ENCODE results near the gene CFI.
"Not testable (repeated sequence)": the region's sequence is repeated elsewhere in the genome, so short reads cannot be mapped to it uniquely, and the experiment has no call there.

CFI gene

DNA sequence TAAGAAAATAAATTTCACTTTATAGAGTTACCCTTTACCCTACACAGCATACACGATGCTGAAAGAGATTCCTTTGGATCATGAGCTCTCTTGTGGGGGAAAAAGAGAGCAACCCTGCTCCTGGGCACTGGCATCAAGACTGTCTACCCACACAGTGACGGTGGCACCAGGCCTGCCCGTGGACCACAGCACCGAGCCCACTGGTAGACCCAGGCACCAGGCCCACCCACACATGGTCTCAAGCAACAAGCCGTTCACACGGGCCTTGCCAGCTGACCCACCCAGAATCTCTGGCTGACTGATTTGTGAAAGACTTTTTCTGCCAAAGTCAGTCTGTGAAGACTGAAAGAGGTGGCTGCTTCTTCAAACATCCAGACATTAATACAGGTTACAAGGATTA, 6.7 kb downstream of the CFI start:
- DNase-seq: no peak

DNA sequence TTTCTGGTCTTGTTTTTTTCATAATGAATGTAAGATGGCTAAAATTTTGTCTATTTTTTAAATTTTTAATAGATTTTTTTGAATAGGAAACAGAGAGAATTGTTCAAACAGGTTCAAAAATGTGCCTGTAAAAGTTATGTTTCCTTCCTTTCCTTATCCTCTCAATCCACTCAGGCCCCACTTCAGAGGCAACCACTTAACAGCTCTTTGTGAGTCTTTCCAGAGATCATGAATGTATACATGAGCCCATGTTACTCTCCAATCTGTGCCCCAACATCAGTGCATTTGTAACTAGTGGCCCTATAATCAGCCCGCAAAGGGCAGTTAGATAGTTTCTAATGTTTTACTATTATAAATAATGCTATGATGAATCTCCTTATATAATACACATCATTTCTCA, 14.0 kb downstream of the CFI start:
- no peak for DNase-seq

DNA sequence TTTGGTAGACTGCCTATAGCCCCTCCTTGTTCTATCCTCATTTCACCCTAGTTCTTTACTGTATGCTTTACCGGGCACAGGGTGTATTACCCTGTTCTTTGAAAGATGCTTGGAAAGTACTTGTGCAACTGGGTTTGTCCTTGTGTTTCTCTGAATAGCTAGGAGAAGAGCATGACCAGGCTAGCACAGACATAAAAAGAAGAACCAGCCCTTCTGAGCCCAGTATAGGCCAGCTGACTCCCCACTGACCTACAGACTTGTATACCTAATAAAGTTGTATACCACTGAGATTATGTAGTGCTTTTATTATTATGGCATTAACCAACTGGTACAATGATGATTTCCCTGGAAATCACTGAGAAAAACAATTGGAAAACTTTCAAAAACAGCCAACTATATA, 15.0 kb downstream of the CFI start:
- DNase-seq: no peak

DNA sequence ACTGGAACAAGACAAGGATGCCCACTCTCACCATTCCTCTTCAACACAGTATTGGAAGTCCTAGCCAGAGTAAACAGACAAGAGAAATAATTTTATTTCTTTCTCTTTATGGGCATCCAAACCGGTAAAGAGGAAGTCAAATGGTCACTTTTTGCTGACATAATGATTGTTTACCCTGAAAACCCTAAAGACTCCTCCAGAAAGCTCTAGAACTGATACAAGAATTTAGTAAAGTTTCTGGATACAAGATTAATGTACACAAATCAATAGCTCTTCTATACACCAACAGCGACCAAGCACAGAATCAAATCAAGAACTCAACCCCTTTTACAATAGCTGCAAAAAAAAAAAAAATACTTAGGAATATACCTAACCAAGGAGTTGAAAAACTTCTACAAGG, 19.7 kb downstream of the CFI start:
- not testable (repeated sequence) for DNase-seq

DNA sequence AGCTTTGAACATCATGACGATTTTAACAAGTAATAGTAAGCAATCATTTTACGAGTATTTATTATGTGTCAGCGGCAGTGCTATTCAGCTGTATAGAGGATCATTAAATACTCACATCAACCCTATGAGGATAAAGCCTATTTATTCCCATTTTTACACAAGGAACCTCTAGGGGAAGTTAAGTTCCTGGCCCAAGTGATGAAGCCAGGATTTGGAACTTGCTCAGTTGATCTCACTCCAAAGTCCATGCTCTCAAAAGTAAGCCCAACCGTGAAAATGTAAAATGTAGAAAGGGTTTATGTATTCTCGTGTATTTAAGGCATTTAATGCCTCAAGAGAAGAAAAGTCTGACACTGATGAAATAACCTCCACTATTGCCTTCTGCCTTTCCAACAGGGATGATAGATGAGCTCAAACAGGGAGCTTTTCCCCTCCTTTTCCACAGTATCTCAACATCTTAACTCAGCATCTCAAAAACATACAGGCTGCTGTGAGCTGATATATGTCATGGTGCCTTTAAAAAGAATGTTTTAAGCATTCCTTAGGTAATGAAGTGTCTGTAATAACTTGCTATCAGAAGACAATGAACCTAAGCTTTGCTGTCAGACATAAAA, 36.9 kb downstream of the CFI start:
- DNase-seq: no peak

DNA sequence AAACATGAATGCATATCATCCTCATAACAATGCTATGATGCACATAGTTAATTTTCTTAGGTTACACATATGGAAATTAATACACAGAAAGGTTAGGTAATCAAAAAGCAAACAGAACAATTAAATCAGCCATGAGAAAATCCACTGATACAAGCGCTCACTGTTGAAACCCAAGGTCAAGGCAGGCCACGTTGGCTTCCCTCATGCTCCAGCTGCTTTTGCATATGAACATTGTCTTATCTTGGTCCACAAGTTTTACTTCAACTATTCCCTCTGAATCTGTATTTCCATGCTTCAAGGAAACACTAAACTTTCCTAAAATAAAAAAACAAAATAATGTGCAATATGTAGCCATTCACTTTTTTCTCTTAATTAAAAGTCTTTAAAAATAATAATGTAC, 37.4 kb downstream of the CFI start:
- no peak for DNase-seq

DNA sequence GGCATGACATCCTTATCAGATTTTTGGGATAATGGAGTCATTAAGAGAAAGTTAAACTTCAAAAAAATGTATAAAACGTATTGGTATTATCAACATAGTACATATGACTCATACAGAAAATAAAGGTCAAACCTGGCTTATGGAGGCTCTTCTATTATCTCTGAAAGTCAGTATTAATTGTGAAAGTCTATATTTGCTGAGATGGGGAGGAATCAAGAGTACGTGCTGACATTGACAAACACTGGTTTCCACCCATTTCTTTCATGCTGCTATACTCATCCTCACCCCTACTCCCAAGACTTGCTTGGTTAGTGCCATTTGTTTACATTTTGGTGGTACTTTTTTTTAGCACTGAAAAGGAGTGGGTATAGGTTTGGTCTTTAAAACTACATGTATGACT, 41.1 kb downstream of the CFI start:
- no peak for DNase-seq

DNA sequence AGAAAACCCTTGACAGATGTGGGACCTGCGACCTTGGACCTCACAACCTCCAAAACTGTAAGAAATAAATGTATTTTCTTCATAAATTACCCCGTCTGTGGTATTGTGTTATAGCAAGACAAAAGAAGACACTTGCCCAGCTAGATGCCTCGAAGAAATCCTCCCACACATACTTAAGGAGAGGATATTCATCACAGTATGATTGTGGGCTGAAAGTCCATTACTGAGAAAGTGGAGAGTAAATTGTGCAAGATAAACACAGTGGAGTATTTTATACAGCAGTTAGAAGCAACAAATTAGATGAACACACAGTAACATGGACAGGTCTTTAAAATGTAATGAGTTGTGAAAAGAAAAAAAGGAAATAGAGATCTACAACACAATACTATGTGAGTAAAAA, 46.1 kb downstream of the CFI start:
- no peak for DNase-seq

DNA sequence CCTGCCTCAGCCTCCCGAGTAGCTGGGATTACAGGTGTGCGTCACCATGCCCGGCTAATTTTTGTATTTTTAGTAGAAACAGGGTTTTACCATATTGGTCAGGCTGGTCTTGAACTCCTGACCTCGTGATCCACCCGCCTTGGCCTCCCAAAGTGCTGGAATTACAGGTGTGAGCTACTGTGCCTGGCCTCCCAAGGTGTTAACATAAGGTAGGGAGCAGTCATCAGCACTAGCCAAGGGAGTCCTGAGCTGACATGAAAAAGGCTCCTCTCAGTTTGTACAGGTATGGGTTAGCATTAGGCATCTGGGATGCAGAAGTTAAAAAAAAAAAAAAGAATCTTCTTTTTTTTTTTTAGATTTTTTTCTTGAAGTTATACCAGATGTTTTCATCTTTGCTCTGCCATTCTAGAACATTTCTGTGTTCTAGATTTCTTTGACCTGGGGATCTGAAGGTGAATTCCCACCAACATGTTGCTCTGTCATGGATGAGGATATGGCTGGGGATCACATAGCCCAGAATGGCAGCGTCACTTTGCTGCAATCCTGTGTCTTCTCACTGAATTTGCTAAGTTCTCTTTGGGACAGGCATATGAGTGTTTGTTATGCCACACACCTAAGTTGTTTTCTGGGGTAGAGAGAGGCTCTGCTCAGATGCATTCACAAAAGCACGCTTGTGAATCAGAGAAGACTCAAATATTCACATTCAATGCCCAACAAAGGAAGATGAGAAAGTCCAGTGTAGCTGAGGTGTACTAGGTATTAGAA, 47.5 kb downstream of the CFI start:
- no peak for DNase-seq

DNA sequence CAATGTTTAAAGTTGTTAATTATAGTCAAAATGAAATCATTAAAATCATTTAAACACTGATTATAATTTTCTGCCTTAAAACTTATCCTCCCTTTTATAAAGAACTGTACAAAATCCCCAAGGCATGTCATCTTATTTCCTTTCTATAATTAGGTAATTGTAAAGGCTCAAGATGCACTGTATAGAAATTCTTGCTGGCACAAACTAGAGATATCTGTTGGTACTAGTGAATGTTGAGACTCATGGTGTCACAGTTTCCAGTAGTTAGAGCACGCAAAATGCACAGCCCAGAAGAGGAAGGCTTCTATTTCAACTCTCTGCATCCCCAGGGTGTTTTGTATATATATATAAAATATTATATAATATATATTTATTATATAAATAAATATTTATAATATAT, 49.3 kb downstream of the CFI start:
- no peak for DNase-seq

DNA sequence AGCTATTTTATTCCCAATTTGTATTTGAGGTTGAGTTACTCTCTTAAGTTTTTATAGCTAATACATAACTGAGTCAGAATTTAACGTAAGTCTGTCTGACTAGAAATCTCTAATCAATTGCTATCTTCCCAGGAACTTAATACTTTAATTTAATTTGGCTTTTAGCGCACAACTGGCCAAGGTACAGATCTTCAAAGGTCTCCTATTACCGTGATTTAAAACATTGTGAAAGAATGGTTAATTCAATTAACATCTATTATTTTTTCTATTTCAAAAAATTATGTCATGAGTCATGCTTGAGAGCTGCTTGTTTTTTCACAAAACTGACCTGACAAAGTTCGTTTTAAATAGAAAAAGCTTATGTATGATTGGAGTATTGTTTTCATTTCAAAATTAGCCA, 49.9 kb downstream of the CFI start:
- DNase-seq: no peak

DNA sequence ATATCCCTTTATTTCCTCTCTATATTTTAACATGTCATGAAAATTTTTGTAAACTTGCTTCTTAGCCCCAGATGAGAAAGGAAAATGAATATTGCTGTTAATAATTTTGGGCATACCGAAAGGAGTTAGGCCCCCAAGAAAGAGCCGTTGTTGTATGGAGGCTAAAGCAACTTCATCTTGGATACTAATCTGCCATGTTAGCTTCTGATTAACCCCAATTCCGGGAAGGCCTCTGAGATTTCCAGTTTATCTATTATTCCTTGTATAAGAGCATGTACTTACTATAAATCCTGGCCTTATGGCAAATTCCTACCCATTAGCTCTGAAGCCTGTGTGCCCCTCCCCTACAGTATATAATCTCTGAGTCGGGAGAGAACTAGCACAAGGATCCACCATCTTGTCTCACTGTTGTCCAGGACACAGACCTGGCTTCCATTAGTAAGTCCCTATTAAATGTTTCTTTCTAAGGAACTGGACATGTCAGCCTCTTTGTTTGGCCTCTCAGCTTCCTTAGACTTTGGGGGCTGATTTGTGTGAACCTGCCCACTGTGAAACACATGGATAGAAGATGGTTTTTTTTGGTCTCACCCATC, 51.1 kb downstream of the CFI start:
- no peak for DNase-seq

DNA sequence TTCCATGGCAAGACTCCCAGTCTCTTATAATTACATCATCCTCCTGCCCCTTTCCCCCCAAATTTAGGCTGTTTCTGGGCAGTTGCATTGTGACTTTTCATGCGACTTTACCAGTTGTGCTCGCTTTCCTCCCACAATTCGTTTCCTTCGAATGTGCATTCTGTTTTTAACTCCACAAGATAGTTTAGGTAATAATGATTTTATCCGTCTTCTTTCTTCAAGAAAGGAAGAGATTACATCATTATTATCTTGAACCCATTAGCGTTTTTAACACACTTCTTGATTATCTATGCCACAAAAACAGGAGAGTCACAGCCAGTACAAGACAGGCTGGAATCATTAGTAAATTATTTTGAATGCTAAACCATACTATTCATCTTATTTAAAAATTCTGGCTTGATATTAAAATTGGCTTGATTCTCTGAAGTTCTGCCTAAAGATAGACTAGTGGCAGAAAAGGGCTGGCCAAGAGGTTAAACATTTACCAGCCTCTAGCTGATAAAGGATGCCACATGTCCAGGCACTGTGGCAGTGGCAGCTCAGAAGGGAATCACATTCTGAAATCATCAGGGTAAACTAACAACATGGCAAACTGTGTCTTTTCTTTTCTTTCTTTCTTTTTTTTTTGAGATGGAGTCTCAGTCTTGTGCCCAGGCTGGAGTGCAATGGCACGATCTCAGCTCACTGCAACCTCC, 52.3 kb downstream of the CFI start:
- no peak for DNase-seq

DNA sequence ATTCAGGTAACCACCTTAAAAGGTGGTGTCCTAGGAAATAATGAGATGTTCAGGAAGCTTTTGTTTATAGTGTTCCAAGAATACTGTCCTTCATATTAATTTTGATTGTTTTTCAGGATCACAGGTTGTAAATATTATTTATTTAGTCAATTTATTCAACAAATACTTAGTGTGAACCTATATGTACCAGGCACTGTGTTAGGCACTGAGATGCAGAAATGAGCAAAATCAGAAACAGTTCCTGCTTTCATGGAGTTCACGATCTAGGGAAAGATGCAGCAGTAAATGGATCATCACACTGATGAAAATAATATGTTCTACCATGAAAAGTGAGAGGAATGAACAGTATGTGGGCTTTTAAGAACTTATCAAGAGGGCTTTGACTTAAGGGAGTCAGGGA, 53.7 kb downstream of the CFI start:
- no peak for DNase-seq

DNA sequence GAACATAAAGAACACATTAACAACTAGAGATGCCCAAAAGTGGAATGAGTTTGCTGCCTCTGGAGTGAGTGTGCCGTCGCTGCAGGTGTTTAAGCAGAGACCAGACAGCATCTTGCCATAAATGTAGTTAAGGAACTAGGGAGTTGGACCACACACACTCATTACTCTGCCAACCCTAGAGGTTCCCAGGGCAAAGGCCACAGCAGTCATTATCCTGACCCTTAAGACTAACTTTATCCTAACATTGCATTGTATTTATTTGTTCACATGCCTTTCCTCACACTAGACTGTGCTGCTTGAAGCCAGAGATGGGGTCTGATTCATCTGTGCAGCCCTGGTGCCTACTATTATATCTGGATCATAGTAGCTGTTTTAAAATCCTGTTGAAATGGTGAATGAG, 55.1 kb downstream of the CFI start:
- DNase-seq: no peak

DNA sequence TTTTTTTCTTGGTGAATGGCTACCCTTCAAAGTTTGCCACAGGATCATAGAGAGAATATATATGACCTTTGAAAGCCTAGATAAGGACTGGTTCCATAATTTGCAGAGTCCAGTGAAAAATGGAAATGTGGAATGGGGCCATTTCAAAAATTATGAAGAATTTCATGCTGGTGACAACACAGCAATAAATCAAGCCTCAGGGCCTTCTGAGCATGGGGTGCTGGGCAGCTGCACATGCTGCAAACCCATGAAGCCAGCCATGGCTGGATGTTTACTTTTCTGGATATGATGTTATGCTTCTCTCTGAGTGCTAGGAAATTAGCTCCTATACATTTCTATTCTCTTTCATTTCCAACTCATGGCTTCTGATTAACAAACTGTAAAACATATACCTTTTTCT, 56.0 kb downstream of the CFI start:
- no peak for DNase-seq

DNA sequence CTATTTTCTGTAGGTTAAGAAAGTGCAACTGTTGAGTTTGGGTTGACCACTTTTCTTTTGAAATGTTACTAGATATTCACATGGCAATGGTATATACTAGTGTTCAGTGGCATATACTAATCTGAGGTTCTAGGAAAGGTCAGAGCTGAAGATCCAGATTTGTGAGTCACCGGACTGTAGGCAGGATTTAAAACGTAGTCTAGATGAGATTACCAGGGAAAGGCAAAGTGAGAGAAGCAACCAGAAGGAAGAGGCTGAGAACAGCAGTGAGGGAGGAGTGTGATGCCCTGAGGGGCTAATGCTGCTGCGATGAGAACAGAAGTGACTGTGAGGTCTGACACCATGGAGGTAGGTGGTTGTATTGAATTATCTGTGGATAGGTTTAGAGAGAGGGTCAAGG, 62.3 kb downstream of the CFI start:
- no peak for DNase-seq

DNA sequence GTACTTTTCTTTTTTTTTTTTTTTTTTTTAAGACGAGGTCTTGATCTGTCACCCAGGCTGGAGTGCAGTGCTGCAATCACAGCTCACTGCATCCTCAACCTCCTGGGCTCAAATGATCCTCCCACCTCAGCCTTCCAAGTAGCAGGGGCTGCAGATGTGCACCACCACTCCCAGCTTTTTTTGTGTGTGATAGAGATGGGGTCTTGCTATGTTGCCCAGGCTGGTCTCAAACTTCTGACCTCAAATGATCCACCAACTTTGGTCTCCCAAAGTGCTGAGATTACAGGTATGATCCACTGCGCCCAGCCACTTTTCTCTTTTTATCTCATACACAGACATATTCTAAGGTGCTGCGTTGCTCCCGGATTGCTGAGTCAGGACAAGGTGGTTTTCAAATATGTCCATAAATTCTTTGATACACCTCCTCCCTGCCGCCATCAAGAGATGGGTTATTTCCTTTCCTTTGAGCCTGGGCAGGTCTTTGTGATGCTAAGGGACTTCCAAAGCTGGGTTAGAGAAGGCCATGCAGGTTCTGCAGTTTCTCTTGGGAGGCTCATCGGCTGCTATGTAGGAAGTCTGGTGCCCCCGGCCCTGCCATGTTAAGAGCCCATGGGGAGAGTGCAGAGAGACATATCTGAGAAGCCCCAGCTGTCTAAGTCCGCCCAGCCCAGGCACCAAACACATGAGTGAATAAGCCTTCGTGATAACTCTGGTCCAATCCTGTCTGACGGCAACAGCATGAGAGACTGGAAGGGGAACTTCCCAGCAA, 63.5 kb downstream of the CFI start:
- no peak for DNase-seq

DNA sequence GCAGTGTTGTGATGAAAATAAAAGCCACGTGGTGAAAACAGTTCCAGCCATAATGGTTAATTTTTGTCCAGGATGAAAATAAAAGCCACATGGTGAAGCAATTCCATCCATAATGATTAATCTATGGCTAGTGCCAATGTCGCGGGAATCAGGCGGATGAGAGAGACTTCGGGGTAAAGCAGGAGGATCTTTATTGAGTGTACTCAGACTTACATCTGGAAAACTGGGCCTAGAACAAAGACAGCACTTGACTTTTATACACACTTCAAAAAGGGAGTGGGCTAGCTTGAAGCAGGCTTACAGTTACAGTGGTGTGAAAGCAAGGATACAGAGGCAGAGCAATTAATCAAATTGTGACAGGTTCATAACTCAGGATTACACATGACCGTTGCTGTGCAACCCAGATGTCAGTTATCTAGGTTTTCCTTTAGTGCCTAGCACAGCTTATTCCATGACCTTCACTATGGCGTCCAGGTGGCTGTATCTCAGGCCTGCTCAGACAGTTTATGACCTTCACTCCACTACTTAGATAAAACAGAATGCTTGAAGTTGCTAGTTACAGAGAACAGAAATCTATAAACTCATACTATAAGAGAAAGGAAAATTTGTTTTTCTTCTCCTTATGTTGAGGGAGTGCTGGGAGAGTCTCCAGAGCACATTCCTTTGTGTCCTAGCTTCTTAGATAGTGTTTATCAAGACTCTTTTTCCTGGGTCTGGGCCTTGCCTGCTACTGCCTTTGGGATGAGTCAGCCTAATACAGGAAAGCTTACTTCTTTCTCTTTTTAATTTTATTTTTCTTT, 66.0 kb downstream of the CFI start:
- no peak for DNase-seq

DNA sequence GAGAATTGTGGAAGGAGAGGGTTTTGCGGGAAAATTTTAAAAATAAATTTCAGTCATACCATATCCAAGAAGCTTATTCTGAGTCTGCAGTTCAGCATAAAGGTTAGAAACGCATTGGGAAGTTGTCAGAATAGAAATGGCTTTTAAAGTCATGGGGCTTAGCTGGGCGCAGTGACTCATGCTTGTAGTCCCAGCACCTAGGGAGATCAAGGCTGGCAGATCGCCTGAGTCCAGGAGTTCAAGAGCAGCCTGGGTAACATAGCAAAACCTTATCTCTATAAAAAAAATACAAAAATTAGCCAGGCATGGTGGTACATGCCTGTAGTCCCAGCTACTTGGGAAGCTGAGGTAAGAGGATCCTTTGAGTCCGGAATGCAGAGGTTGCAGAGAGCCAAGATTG, 68.1 kb downstream of the CFI start:
- no peak for DNase-seq

DNA sequence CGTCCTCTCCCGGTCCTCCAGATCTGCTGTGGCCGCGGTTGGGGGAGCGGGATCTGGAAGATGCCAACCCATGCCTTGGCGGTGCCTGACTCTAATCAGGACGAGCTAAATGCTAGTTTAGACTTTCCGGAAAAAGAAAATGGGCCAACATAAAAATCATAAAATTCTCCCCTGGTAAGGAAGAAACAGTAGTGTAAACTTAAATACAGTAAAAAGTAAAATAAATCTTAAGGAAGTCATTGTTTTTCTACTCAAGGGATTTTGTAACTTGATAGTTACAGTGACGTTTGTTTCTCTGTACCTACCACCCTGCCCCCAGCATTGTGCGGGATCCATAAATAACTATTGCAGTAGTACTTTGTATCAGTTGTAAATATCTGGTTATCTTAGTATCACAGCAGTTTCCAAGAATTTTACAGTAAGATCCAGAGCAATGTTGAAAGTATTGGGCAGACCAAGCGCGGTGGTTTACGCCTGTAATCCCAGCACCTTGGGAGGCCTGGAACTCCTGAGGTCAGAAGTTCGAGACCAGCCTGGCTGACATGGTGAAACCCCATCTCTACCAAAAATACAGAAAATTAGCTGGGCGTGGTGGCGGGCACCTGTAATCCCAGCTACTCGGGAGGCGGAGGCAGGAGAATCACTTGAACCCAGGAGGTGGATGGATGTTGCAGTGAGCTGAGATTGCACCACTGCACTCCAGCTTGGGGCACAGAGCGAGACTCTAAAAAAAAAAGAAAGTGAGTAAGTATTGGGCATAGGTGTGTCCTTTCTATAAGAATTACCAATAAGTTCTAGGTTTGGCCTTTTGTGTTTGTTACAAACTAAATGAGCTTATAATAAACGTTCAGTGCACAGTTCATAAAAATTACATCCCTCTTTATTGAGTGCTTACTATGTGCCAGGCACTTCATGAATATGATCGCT, 70.9 kb downstream of the CFI start:
- no peak for DNase-seq

Measured in CD4-positive, alpha-beta T cell treated with Interleukin-12 subunit alpha and Interleukin-12 subunit beta, for 1 hour (primary cell).